HUES64 (cell line): Measurements from ENCODE around the gene SYNE2.

Experiments used
- H3K27ac ChIP-seq: 2 replicates; pipeline ENCODE4 v1.7.0; 2013; ENCODE audit warnings: low read depth, low read length, inconsistent platforms
- H3K27me3 ChIP-seq: 2 replicates; pipeline ENCODE4 v1.6.1; 2013; ENCODE audit warnings: mild to moderate bottlenecking, low read length; ENCODE audit not compliant: insufficient read depth
- H3K36me3 ChIP-seq: 2 replicates; pipeline ENCODE4 v1.6.1; 2013; ENCODE audit warnings: mild to moderate bottlenecking, low read length; ENCODE audit not compliant: insufficient read depth
- H3K4me1 ChIP-seq: 2 replicates; pipeline ENCODE4 v1.6.1; 2013; ENCODE audit warnings: mild to moderate bottlenecking, low read length, moderate library complexity; ENCODE audit not compliant: insufficient read depth
- H3K4me3 ChIP-seq: 2 replicates; pipeline ENCODE4 v1.5.1; 2013; ENCODE audit warnings: mild to moderate bottlenecking, low read length, moderate library complexity
- H3K9ac ChIP-seq: 2 replicates; pipeline ENCODE4 v1.6.1; 2013; ENCODE audit warnings: mild to moderate bottlenecking, low read depth, low read length
- H3K9me3 ChIP-seq: 2 replicates; pipeline ENCODE4 v1.6.1; 2013; ENCODE audit warnings: low read depth, low read length; ENCODE audit not compliant: insufficient read depth
- WGBS: fragments of 150-250, 120-280 bp; methylation state at CpG from one replicate; pipeline ENCODE4 v1.1.7; 2013; ENCODE audit warnings: missing lambda C conversion rate; 5-methylcytosine and 5-hydroxymethylcytosine counted together

The SYNE2 gene

DNA sequence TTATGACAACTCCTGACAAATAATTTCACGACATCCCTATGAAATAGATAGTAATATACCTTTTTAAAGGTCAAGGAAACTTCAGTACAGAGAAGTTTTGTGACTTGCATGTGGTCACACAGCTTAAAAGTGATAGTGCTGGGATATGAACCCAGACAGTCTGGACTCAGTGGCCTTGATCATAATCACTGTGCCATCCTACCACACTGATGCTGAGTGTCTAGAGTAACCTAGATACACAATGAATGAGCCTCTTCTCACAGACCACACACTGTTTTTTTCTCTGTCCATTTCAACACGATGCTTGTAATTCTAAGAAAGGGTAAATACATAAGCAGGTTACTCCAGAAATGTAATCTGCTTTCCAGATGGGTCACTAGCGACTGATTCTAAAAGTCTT is 88.2 kb downstream of the SYNE2 start:
- WGBS = 96% methylated on average over 2 of the region's 3 CpGs
- H3K27ac ChIP-seq = no peak overlapping the region
- no peaks in the 10 kb centered on the region for H3K9me3 ChIP-seq
- no peaks in the 10 kb centered on the region for H3K4me1 ChIP-seq
- H3K4me3 ChIP-seq = no peak overlapping the region
- peaks cover 21% of the 10 kb centered on the region for H3K36me3 ChIP-seq
- no peak overlapping the region for H3K9ac ChIP-seq
- no peaks in the 10 kb centered on the region for H3K27me3 ChIP-seq

GRCh38 chr14:63949696-63950095 is 96.9 kb downstream of the SYNE2 start:
- H3K4me3 ChIP-seq = no peak overlapping the region
- H3K9me3 ChIP-seq = no peaks in the 10 kb centered on the region
- WGBS = 93% methylated on average over 3 of the region's 3 CpGs
- no peaks in the 10 kb centered on the region for H3K27me3 ChIP-seq
- H3K36me3 ChIP-seq = peaks cover 28% of the 10 kb centered on the region
- peaks cover 31% of the 10 kb centered on the region for H3K4me1 ChIP-seq
- H3K9ac ChIP-seq = no peak overlapping the region
- H3K27ac ChIP-seq = no peak overlapping the region

- H3K36me3 ChIP-seq = peaks cover 41% of the 10 kb centered on the region
- no peaks in the 10 kb centered on the region for H3K27me3 ChIP-seq
- peak overlapping the region; percentile 43; the same call in 1 of the 2 replicates for H3K27ac ChIP-seq
- no peak overlapping the region for H3K9ac ChIP-seq
- H3K9me3 ChIP-seq = no peaks in the 10 kb centered on the region
- no peak overlapping the region for H3K4me3 ChIP-seq
- peaks cover 31% of the 10 kb centered on the region for H3K4me1 ChIP-seq
- 48% methylated on average over 4 of the region's 4 CpGs for WGBS
These were observed 98.2 kb downstream of the SYNE2 start for GRCh38 chr14:63951021-63951420.

DNA sequence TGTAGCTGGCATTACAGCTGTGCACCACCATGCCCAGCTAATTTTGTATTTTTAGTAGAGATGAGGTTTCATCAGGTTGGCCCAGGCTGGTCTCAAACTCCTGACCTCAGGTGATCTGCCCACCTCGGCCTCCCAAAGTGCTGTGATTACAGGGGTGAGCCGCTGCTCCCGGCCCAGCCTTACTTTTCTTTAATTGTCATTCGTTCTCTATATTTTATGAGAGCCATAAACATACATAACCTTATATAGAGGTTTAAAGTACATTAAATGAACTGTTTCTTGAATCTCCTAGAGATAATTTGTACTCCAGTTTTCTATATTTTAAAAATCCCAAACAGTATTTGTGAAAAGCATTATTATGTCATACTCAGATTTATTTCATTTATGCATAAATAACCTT is 98.6 kb downstream of the SYNE2 start:
- H3K9ac ChIP-seq = no peak overlapping the region
- WGBS = 59% methylated on average over 3 of the region's 4 CpGs

DNA sequence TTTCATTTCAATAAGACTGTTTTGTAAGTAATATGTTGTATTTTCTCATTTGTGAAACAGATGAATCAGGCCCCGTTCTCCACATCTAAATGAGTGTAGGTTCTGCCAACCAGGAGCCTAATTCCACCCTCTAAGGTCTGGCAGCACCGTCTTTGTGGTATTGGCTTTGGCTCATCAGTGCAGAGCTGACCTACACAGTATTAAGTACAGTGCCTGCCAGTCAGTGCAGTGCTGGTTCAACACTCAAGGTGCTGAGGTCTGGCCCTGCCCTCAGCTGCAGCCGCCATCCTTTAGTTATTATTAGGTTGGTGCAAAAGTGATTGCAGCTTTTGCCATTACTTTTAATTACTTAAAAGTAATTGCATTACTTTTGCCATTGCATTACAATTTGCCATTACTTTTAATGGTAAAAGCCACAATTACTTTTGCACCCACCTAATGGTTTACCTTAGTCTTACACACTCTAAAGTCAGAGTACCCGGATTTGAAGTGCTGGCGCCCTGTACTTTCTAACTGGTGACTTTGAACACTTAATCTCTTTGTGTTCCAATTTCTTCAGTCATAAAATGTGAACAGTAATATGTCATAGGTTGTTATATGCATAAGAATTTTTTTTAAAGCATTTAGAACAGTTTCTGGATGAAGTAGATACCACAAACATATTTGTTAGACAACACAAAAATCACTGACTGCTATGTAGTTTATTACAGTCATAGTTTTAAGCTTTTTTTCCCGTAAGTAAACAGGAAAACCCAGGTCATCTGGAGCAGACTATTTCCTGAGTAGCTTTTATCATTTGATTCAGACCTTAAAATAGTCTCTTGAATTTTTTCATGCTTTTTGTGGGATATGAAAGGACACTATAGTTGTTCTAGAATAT is 99.5 kb downstream of the SYNE2 start:
- H3K4me1 ChIP-seq = peaks cover 31% of the 10 kb centered on the region
- 0 out of 2 replicates have a peak overlapping the region, but pooled peaks have one; percentile 14 for H3K27ac ChIP-seq
- H3K9ac ChIP-seq = no peak overlapping the region
- peaks cover 50% of the 10 kb centered on the region for H3K36me3 ChIP-seq
- 89% methylated on average over 6 of the region's 6 CpGs for WGBS
- H3K9me3 ChIP-seq = no peaks in the 10 kb centered on the region
- H3K4me3 ChIP-seq = no peak overlapping the region
- no peaks in the 10 kb centered on the region for H3K27me3 ChIP-seq

More for the DNA sequence above, 98.6 kb downstream of the SYNE2 start:
- H3K27me3 ChIP-seq = no peaks in the 10 kb centered on the region
- H3K27ac ChIP-seq = peak overlapping the region; percentile 43; the same call in 1 of the 2 replicates
- H3K4me3 ChIP-seq = no peak overlapping the region
- H3K4me1 ChIP-seq = peaks cover 31% of the 10 kb centered on the region
- H3K9me3 ChIP-seq = no peaks in the 10 kb centered on the region
- H3K36me3 ChIP-seq = peaks cover 45% of the 10 kb centered on the region

- WGBS = 90% methylated on average over 2 of the region's 2 CpGs
- Histone ChIP-seq H3K9me3 (no peaks in the 10 kb centered on the region), H3K27me3 (no peaks in the 10 kb centered on the region), H3K27ac (no peak overlapping the region), H3K4me1 (peaks cover 31% of the 10 kb centered on the region), H3K4me3 (no peak overlapping the region), H3K9ac (no peak overlapping the region), H3K36me3 (peaks cover 50% of the 10 kb centered on the region)
These were observed 100.2 kb downstream of the SYNE2 start for GRCh38 chr14:63952933-63953437.

GRCh38 chr14:63956326-63956725 is 103.5 kb downstream of the SYNE2 start:
- Histone ChIP-seq H3K4me3 (no peak overlapping the region), H3K9me3 (no peaks in the 10 kb centered on the region), H3K27me3 (no peaks in the 10 kb centered on the region), H3K36me3 (peaks cover 44% of the 10 kb centered on the region), H3K9ac (no peak overlapping the region), H3K27ac (no peak overlapping the region), H3K4me1 (peaks cover 25% of the 10 kb centered on the region)

- WGBS = 98% methylated on average over 2 of the region's 2 CpGs
These were observed 108.2 kb downstream of the SYNE2 start for GRCh38 chr14:63960926-63961567.

GRCh38 chr14:63962906-63963305 is 110.1 kb downstream of the SYNE2 start:
- H3K4me3 ChIP-seq = no peak overlapping the region
- no peak overlapping the region for H3K27ac ChIP-seq
- peaks cover 17% of the 10 kb centered on the region for H3K4me1 ChIP-seq
- H3K27me3 ChIP-seq = no peaks in the 10 kb centered on the region
- WGBS = no CpG with 5 or more reads among the region's 2 CpGs
- no peak overlapping the region for H3K9ac ChIP-seq
- H3K9me3 ChIP-seq = no peaks in the 10 kb centered on the region
- peaks cover 20% of the 10 kb centered on the region for H3K36me3 ChIP-seq

More at GRCh38 chr14:63960926-63961567, 108.2 kb downstream of the SYNE2 start:
- no peaks in the 10 kb centered on the region for H3K9me3 ChIP-seq
- H3K36me3 ChIP-seq = peaks cover 20% of the 10 kb centered on the region
- no peak overlapping the region for H3K4me3 ChIP-seq
- H3K27me3 ChIP-seq = no peaks in the 10 kb centered on the region
- no peak overlapping the region for H3K9ac ChIP-seq
- H3K4me1 ChIP-seq = peaks cover 17% of the 10 kb centered on the region
- H3K27ac ChIP-seq = no peak overlapping the region

DNA sequence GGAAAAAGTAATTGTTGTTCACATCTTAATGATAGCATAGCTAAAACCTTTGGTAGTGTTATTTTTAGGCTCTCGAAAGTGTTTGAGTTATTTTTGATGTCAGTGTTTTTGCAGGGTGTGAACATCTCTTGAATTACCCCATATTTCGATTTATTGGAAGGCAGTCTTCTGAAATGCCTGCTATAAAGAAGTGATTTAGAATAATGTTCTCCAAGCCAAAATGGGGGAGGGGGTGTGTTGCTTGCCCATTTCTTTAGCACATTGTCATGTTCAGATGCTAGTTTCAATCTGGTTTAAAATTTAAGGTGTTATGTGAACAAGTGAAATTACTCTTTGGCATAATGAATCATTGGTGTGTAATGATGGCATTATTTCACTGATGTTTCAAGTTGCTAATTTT is 110.6 kb downstream of the SYNE2 start:
- Histone ChIP-seq H3K36me3 (peaks cover 26% of the 10 kb centered on the region), H3K9ac (no peak overlapping the region), H3K27ac (peak overlapping the region; percentile 18; the same call in 1 of the 2 replicates), H3K27me3 (no peaks in the 10 kb centered on the region), H3K4me3 (no peak overlapping the region), H3K9me3 (no peaks in the 10 kb centered on the region), H3K4me1 (peaks cover 17% of the 10 kb centered on the region)
- 89% methylated on average over 2 of the region's 2 CpGs for WGBS

DNA sequence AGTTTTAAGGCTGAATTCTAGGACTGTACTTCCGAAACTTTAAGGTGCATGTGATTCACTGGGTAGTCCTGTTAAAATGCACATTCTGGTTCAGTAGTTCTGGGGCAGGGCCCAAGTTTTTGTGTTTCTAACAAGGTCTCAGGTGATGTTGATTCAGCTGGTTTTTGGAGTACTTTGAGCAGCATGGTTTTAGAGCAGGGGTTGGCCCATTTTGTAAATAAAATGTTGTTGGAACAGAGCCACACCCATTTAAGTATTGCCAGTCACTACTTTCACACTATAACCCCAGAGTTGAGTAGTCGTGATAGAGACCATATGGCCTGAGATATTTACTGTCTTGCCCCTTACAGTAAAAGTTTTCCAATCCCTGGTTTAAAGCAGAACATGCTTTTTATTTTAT is 111.3 kb downstream of the SYNE2 start:
- no peak overlapping the region for H3K4me3 ChIP-seq
- peaks cover 17% of the 10 kb centered on the region for H3K4me1 ChIP-seq
- peaks cover 30% of the 10 kb centered on the region for H3K36me3 ChIP-seq
- no peaks in the 10 kb centered on the region for H3K9me3 ChIP-seq
- no peak overlapping the region for H3K9ac ChIP-seq
- H3K27me3 ChIP-seq = no peaks in the 10 kb centered on the region
- 83% methylated on average over 2 of the region's 2 CpGs for WGBS
- no peak overlapping the region for H3K27ac ChIP-seq
